ENCODE results near the gene MOV10.

- no peak for TF ChIP-seq ISX (CRISPR knock-in tag; conservative IDR thresholded peaks at IDR 0.05)
- no peak for TF ChIP-seq CTCF (CRISPR knock-in tag; IDR thresholded peaks at IDR 0.05)
- TF ChIP-seq MAFK (conservative IDR thresholded peaks at IDR 0.05 in 1 of 2, IDR thresholded peaks at IDR 0.05 in 1 of 2; ENCODE audit: low read length in 2 of 2) = no peak
- no peak for TF ChIP-seq ZNF605 (CRISPR knock-in tag; IDR thresholded peaks at IDR 0.05)
- no peak for TF ChIP-seq NR2C2 (CRISPR knock-in tag; IDR thresholded peaks at IDR 0.05; ENCODE audit: borderline replicate concordance)
- TF ChIP-seq MXD1 (CRISPR knock-in tag; IDR thresholded peaks at IDR 0.05) = no peak
Measured at GRCh38 chr1:112689842-112690237, 15.4 kb downstream of the MOV10 start.
